ENCODE measurements around the gene CDH23.

The CDH23 gene

DNA sequence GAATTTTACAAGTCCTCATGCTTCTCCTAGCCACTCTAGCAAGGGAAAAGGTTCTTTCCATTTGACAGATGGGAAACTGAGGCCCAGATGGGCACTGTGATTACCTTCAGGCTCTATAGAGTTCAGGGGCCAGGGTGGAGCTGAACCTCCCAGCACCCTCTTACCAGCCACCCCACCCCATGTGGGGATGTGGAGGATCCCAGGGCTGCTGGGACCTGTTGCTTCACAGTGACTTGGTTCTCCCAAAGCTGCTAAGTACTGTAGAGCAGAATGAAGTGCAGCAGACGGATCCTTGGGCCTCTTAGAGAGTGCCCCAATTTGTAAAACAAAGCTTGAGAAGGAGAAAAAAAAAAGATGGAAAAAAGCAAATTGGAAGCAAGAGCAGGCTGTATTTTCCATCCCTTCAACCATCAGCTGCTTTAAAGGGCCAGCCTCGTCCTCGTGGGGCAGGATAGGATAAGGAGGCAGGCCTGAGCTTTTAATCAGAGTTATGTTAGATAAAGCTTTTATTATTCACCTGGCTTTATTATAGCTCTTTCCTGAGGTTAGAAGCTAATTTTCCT lies 147.0 kb downstream of the CDH23 start:
- no peak for DNase-seq

DNA sequence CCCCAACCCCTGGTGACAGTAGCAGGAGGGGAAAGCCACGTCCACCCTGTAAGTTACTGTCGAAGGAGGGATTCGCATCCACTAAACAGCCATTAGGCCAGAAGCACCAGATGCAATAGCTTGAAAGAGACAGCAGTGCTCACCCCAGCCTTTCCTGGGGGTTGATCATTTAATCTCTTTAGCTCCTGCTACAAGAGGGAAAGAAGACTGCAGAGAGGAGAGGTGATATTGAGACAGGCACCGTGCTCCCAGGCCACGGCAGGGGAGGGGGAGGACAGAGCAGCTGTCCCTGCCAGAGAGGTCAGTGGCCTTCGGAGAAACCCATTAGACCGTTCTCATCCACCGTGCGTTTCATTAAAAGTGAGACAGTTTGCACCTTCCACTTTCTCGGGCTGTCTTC lies 148.3 kb downstream of the CDH23 start:
- no peak for DNase-seq

DNA sequence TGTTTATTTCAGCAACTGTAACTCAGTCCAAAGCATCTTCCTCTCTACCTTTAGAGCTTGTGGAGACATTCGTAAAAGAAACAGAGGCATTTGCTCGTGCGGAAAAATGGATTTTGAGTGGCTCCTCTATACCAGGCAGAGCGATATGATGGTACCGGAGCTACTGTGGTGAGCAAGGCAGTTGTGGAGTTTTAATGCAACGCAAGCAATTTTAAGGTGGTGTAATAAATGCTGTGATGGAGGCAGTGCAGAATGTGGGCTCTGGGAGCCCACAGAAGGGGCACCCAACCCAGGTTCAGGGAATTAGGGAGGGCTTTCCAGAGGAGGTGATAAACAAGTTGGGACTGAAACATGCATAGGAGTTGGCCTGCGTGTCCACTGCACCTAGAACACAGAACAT lies 149.5 kb downstream of the CDH23 start:
- DNase-seq: no peak

DNA sequence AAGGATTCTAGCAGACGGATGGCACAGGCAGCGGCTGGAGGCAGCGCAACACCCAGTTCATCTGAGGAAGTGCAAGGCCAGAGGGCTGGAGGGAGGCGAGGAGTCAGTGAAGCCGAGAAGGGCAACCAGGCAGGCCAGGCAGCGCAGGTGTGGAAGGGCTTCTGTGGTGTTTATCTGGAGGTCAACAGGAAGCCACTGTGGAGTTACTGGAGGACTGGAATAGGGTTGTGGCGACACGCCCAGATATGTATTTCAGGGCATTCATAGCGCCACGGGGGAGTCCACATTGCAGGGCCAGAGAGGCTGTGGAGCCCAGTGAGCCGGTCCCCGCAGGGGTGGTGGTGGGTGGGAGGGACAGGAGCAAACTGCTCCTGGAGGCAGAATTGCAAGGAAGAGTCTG lies 150.6 kb downstream of the CDH23 start:
- no peak for DNase-seq

DNA sequence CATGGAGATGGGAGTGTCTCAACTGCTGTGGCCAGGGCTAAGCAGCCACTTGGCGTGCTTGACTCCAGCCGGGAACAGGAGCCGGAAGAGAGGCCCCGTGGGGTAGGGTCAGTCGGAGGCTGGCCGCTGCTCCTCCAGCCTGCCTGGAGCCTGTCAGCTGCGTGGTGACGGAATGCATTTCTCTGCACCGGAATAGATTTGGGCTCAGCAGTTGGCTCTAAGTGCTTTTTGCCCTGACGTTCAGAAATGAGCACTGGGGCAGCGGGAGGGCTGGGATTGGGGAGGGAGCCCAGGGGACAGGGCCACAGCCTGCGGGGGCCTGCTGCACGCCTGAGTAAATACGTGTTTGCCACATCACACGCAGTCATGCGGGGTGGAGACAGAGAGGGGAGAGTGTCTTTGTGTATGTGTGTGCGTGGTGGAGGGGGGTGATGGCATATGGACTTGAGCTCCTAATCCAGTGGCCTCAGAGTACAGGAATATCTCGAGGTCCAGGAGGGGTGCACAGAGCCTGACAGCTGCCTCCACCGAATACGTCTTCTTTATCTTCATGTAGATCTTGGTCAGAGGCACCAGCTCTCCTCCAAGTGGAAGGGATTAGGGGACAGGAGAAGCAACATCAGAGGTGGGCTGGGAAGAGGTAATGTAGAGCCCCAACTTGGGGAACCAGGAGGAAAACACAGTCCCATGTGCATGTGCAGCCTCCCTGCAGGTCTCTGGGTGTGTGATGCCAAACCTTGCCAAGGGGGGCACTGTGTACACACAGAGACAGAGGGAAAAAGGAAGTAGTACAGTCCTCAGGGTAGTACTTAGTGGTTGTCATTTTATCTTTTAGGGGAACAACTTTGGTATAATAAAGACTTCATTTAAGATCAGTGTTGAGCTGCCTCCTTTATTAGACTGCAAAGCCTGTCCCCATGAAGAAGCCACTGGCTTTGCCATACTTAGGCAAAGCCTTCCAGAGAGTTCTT lies 151.4 kb downstream of the CDH23 start:
- DNase-seq: no peak

DNA sequence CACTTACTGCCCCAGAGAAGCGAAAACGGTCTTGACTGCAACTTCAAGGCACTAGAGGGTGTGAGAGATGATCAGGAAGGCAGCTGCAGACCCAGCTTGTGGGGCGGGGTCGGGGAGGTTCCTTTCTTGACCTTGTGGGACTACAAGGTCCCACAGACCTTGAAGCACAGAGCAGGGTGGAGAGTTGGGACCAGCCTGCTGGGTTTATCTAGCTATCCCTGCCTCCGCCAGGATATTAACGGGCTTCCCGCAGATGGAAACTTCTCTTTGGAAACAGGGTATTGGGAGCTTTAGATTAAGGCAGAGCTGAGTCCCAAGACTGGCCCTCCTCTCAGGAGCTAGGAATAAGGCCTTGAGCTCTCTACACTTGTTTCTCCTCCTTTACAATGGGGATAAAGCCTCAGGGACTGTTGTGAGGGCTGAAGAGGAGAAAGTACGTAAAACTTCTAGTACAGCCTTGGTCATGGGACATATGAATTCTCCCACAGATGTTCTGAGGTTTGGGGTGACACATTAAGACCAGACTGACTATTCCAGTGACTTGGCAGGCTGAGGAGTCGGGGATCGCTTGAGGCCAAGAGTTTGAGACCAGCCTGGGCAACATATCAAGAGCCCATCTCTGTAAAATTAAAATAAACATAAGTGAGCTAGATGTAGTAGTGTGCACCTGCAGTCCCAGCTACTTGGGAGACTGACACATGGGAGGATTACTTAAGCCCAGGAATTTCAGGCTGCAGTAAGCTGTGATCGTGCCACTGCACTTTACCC lies 153.2 kb downstream of the CDH23 start:
- no peak for DNase-seq

DNA sequence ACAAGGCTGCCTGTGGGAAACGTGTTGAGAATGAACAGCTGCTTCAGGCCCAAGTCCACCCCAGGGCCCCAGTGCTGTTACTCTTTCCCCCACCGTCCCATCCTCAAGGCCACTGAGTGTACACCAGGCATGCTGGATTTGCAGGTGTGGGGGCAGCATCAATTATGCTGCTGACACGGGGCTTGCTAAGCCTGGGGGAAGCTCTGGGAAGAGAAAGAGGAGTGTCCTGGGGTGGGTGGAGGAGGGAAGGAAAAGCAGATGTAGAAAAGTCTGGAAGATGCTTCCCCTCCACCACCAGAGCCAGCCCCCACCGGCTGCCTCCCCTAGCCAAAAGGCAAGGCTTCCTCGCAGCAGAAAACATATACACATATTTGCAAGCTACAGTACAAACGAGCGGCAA lies 153.9 kb downstream of the CDH23 start:
- DNase-seq: no peak

DNA sequence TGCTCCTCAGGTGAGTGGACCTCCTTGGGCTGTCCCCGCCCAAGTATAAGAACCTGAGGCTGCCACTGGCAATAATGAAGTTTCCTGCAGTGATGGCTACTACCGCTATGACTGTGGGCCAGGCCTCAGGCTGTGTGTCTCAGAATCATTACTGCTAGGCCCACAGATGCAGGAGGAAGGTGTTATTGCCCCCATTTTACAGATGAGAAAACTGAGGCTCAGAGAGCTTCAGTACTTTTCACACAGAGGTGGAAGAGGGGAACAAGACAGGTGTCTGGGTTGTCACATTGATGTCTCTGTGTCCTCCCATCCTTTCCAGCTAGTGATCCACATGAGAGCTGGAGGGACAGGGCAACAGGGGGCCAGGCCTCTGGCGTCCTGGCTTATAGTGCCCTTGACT lies 155.2 kb downstream of the CDH23 start:
- no peak for DNase-seq

DNA sequence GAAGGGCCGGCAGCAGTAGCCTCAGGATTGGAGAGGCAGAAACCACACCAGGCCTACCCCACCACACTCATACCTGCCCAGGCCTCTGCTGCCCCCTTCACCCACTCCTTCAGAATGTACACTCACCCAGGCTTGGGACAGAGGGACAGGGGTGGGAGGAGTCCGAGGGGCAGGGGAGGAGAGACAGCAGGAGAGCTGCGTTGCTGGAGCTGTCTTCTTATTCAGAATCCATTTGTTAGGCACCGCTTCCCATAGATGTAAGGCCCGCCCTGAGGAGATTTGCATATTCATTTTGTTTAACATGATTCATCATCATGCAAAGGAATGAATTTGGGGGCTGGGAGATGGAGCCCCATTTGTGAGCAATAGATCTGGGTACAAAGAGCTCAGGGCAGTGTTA lies 156.7 kb downstream of the CDH23 start:
- DNase-seq: no peak

DNA sequence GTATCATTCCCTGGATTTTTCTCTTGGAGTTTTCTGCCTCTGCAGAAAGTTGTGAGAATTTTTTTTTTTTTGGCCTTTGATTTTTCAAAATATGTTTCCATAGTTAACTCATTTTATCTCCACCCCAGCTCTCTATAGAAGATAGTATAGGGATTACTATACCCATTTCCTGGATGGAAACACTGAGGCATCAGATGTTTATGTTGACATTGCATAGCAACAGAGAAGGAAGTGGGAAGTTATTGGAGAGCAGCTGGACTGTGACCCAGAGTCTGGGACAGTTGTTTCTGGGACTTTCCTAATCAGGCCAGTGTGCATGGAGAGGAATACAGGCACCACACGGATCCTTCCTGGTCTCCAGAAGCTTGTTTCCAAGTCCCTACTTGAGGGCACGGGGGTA lies 158.0 kb downstream of the CDH23 start:
- DNase-seq: no peak

DNA sequence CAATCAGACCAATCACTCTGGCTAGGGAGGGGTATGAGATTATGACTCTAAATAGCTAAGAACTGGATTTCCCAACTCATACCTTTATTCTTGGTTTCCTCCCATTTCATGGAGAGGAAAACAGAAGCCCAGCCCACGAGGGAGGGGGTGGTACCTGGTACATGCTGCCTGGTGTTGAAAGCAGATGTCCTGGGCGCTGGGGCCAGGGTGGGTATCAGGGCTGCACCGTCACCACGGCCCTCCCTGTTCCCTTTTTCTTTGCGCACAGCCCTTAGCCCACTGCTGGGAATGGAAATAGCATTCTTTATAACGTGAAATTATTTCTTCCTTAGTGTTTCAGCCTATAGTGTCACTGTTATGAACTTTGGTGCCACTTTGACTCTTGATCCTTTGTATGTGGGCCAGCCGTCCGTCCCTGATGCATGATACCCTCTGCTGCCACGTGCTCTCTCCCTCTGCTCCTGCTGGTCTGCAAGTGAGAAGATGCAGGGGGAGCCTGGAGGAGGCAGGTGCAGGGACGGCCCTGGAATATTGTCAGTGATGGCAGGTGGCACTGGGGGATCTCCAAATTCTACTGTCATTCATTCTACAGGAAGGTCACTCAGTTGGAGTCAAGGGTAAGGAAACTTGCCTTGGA lies 158.5 kb downstream of the CDH23 start:
- DNase-seq: no peak

DNA sequence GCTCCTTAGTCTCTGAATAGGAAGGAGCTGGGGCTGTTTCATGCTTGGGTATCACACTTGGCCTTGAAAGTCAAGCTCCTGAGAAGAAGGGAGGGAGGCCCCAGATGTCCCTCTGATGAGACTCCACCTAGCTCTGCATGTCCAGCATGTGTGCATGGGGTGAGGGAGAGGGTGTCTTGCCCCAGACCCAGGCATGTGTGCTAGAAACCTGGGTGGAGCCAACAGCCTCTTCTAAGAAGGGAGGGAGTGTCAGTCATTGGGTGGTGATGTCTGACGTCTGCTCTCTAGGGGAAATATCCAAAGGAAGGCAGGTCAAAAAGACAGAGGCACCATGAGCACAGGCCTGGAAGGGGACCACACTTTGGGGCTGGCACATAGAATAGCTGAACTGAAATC lies 159.0 kb downstream of the CDH23 start:
- DNase-seq: no peak

DNA sequence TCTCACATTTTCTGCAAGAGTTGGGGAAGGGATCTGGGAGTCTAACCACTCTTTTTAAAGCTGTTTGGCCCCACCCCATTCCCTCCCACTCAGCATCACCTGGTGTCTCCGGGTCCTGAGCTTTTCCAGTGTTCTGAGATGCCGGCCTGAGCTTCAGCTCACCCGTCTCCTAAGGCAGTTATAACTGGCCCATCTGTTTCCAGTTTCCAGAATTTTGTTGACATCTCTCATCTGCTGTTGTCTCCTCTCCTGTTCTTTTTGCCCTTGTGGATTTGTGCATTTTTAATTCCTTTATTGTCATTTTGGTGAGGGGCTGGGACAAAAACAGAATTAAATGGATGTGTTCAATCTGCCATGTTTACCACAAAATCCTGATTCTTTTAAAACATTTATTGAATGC lies 162.3 kb downstream of the CDH23 start:
- no peak for DNase-seq

DNA sequence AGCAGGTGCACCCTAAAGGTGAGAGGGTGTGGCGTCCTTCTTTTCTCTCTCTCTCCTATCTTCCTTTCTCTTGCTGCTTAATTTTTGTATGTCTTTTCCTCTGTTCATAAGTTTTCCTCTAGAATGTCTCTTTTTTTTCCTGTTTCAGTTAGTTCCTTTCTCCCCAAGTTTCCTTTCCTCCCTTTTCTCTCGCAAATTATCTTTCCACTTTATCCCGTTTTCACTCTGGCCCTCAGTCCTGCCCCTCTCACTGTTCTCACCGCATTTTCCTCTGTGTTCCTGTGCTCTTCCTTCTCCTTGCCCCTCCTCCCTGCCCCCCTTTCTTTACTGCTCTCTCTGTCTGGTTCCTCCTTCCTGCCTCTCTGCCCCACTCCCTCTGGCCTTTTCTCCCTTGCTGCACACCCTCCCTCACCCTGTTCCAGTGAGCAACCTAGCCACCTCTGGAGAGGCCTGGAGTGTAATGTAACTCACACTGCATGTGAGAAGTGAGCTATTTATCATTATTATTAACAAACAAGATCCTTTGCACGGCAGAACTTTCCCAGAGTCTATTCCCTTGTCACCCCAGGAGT lies 164.4 kb downstream of the CDH23 start:
- no peak for DNase-seq

DNA sequence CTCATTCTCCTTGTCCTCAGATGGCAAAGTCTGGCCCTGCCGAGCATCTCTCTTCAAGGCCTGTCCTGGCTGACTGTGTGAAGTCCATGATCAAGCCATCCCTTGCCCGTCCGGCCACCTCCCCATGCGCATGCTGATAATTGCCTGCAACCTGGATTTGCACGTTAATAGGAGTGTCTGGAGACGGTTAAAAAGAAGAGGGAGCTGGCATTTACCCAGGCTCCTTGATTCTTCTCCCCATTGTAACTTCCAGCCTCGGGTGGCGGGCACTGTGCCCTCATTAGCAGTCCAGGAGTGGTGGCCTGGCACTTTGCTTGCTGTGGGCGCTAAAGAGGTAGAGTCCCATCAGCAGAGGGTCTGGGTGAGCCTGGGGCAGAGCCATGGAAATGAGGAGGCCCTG lies 165.5 kb downstream of the CDH23 start:
- no peak for DNase-seq

DNA sequence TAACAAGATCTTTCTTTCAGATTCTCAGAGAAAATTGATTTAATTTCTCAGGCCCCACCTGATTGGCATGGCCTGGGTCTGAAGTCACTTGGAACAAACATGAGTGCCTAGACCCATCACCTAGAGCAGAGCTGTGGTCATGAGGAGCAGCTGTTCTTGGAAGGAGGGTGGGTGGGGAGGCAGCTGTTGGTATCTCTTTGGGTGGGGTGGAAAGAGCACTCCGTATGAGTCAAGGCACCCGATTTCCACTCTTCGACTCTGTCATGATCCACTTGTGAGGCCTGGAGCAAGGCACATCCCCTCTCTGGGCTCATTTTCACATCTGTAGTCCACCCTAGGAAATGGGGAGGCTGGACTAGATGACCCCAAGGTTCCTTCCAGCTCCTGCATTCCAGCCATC lies 166.2 kb downstream of the CDH23 start:
- no peak for DNase-seq

DNA sequence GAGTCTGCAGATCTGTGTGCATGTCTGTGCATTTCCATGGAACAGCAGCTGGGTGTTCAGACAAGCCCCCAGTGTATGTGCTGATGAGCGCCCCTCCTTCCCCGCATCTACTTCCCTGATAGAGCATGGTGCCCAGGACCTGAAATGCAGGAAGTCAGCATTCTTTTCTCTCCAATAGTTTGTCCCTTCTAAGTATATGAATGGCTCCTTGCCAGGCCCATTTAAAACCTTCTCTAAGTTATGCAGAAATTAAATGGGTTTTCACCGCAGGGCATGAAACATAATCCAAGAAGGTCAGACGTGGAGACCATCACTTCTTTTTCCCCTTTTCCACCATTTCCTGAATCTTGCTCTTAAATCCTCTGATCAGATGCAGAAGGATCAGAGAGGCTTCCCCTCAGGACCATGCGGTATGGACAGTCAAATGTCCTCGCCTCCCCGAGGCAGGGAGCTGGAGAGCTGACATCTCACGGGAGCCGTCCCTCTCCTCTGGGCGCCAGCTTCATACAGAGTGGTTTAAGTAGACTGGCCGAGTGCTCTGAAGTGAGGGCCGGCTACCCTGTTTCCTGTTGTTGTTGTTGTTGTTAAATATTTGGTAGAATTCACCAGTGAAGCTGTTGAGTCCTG lies 167.6 kb downstream of the CDH23 start:
- DNase-seq: no peak

DNA sequence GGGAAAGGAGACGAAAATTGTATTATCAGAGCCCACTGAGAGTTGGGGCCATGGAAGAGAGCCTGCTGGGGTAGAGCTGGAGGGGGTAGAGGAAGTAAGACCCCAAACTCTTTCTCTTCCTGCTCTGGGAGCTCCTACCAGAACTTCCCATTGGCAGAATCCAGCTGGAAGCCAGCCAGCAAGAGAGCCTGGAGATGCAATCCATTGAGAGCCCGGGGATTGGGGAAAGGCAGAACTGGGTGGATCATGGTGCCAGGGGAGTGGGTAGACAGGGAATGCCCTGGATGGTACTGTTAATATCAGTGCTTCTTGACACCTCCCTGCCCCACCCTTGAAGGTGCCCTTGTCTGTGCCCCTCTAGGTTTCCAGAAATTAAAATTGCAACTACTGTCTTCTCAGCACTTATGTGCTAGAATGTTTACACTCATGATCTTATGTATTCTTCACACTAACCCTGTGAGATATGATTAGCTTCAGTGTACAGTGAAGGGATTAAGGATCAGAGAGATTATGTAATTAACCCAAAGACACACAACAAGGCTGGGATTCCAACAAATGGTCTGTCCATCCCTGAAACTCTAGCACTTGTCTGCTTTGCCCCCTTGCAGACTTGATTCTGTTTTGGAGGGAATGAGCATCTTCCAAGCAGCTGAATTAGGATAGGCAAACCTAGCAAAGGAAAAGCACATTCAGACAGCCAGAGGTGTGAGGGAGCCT lies 168.7 kb downstream of the CDH23 start:
- no peak for DNase-seq

DNA sequence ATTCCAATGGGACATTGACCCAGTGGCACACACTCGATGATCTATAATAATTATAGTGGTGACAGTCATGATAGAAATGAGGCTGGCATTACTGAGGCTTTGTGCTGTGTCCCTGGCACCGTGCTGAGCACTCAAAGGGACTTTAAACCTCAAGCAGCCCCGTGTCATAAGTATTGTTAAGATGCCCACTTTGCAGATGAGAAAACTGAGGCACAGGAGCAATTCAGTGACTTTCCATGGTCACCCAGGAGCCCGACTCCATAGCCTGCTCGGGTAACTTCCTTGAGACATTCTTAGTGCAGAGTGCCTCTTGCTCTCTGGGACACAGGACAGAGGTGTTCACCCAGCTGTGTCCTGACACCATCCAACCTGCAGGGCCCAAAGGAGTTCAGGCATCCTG lies 170.3 kb downstream of the CDH23 start:
- no peak for DNase-seq

DNA sequence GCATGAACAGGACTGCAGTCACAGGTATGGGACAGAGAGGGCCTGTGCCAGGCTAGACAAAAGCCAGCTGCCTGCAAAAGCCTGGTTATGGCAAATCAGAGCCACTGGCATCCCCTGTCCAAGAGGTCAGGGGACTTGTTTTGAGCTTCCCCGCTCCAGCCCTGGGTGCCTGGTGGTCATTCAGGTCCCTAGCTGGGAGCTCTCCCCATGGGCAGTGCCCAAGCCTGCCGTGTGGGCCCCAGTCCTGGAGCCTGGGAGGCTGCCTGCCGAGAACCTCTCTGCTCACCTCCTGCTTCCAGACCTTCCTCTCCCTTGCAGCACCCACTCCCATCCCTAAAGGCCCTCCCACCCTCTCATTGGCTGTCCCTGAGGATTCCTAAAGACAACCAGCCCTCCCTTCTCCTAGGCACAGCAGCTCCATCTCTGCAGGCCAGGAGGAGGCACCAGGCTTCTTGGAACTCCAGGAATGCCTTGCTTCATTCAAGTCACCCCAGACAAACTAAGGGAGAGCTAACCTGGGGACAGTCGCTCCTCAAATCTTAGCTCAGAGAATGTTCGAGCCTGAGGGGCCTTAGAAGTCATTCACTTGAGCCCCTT lies 172.3 kb downstream of the CDH23 start:
- DNase-seq: no peak

All from SHP77 (cell line).